Kidney (tissue), 14 donors: ENCODE data around the gene RIC3. TPM values are rescaled to one million over a fixed set of nuclear protein-coding genes. Genes with fewer than 3 reads are reported as not detected.

Experiments
- DNase-seq, 5 donors: peaks; one replicate each; pipeline ENCODE4 v3.0.0-alpha.2; 2013 to 2020
- FAIRE-seq: peaks from 2 replicates; lab custom pipeline; 2012; peaks lifted over from hg19 to GRCh38; lab: Jason Lieb, UNC
- H3K27ac ChIP-seq, 2 donors: one replicate each; pipeline ENCODE4 v1.7.0; 2013; ENCODE audit warnings: low read depth in 2 of 2, low read length in 2 of 2, inconsistent platforms in 1 of 2
- H3K27me3 ChIP-seq: one replicate; pipeline ENCODE4 v1.7.1; 2013; ENCODE audit warnings: low read length, inconsistent platforms; ENCODE audit not compliant: control insufficient read depth, insufficient read depth
- H3K36me3 ChIP-seq, 3 donors: one replicate each; pipeline versions ENCODE4 v1.7.0 to v1.7.1; 2013; ENCODE audit warnings: low read length in 3 of 3, control low read depth in 1 of 3, inconsistent platforms in 1 of 3; ENCODE audit not compliant: insufficient read depth in 3 of 3, control insufficient read depth in 2 of 3
- H3K4me1 ChIP-seq, 3 donors: one replicate each; pipeline versions ENCODE4 v1.7.0 to v1.7.1; 2013; ENCODE audit warnings: low read length in 3 of 3, inconsistent platforms in 1 of 3, low read depth in 1 of 3; ENCODE audit not compliant: control insufficient read depth in 2 of 3, insufficient read depth in 2 of 3
- H3K4me3 ChIP-seq, 3 donors: one replicate each; pipeline versions ENCODE4 v1.7.0 to v1.8.1; 2013; ENCODE audit warnings: low read length in 3 of 3, control low read depth in 1 of 3, inconsistent platforms in 1 of 3
- H3K9ac ChIP-seq, 3 donors: one replicate each; pipeline versions ENCODE4 v1.7.0 to v1.7.1; 2013; ENCODE audit warnings: low read length in 3 of 3, control low read depth in 1 of 3, inconsistent platforms in 1 of 3
- H3K9me3 ChIP-seq, 3 donors: one replicate each; pipeline versions ENCODE4 v1.7.0 to v1.7.1; 2013; ENCODE audit warnings: low read length in 3 of 3, control low read depth in 1 of 3, inconsistent platforms in 1 of 3; ENCODE audit not compliant: control insufficient read depth in 2 of 3, insufficient read depth in 1 of 3
- CTCF ChIP-seq: IDR thresholded peaks from 3 replicates; pipeline ENCODE4 v1.5.1; 2012; ENCODE audit warnings: mild to moderate bottlenecking, moderate library complexity, borderline replicate concordance; ENCODE audit not compliant: insufficient read depth; ENCODE audit errors: extremely low read depth
- intact Hi-C: fragments of 100-400 bp; cut with DNase I; formaldehyde crosslinking; loops from one replicate; pipeline ENCODE4 v1.11.1; 2022
- polyA plus RNA-seq: library from polyadenylated mRNA; stranded (reverse); fragments of 350-450 nt; fragmentation: Illumina TruSeq; extraction: RNeasy Lipid Tissue Mini Kit (QIAGEN cat#74804); gene quantifications from one replicate; pipeline ENCODE4 v1.2.3, GENCODE V29; 2014; ENCODE audit warnings: low read depth, low replicate concordance; ENCODE audit not compliant: insufficient read depth
- total RNA-seq: library from RNA; stranded (reverse); fragmentation: NEBNext Ultra II Directional; extraction: Animal tissue kit (Norgen Biotek cat#: 25700); gene quantifications from one replicate; pipeline ENCODE4 v1.2.1, GENCODE V29; 2021
- donor health status: control.
- donor health status: control.
- donor health status: control.
- donor health status: control.
- donor health status: control.
- donor health status: DM: yes; HTN: yes; CAD: no.
- donor health status: Normal renal cell carcinoma (clear cell type).

The RIC3 gene
- total and polyA plus RNA-seq, 2 donors from 2014 or later: 10.5 to 30.7 TPM

DNA sequence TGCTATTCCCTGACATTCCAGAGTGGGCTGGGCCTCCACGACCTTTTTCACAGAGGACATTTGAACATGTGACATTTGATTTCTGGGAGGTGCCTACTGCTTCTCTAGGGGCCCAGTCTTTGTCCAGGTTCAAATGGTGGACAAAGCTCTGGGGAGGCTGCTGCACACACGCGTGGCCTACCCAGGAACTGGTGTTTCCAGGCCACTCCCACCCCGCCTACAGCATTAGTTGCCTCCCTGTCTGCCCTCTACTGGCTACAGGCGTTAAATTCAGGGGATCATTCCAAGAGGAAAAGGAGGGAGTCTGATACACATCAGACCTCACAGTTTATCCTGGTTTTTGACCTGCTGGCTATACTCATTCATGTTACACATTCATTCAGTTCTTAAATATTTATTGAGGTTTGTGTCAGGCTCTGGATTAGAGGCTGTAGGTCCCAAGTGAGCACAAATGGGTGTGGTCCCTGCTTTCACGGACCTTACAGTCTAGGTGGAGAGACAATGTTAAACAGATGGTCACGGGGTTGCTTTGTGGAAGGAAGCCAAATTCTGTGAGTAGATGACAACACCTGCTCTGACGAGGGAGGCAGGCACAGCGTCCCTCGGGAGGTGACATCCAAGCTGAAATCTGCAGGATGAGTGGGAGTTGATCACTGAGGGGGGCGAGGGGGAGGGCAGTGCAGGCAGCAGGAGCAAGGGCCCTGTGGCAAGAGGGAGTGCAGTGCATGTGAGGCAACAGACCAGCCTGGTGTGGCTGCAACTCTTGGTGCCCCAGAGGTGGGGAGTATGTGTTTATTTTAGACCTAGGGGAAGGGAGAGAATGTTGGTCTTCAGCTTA, 76.0 kb downstream of the RIC3 start:
- Histone ChIP-seq H3K4me1 (peaks cover 0 to 15% (median 12%) of the 10 kb centered on the region in 3 donors), H3K9ac (peak overlapping the region in 1 of 3 donors; percentile 55), H3K9me3 (no peaks in the 10 kb centered on the region), H3K36me3 (peaks cover 0 to 11% (median 10%) of the 10 kb centered on the region in 3 donors), H3K27ac (peak overlapping the region in 1 of 2 donors; percentile 43), H3K4me3 (no peak overlapping the region), H3K27me3 (no peaks in the 10 kb centered on the region)
- intact Hi-C loops: loop anchor here (10.0 kb wide), 1 partner anchor 58 kb away; no protein-coding TSS in a partner anchor
- DNase-seq (peak in 3 of 5 donors; percentile 51 to 79 (median 56)), FAIRE-seq (no peak)
- TF ChIP-seq CTCF: peak; percentile 73

GRCh38 chr11:8091721-8092120, 77.1 kb downstream of the RIC3 start:
- no peaks in the 10 kb centered on the region for H3K27me3 ChIP-seq
- H3K36me3 ChIP-seq: peaks cover 0 to 4% (median 2%) of the 10 kb centered on the region in 3 donors
- no peak for DNase-seq
- intact Hi-C loops: loop anchor here (10.0 kb wide), 1 partner anchor 57 kb away; no protein-coding TSS in a partner anchor
- no peak overlapping the region for H3K4me3 ChIP-seq
- no peak overlapping the region for H3K9ac ChIP-seq
- no peak overlapping the region for H3K27ac ChIP-seq
- TF ChIP-seq CTCF: no peak
- peaks cover 0 to 15% (median 15%) of the 10 kb centered on the region in 3 donors for H3K4me1 ChIP-seq
- no peak for FAIRE-seq
- H3K9me3 ChIP-seq: no peaks in the 10 kb centered on the region

DNA sequence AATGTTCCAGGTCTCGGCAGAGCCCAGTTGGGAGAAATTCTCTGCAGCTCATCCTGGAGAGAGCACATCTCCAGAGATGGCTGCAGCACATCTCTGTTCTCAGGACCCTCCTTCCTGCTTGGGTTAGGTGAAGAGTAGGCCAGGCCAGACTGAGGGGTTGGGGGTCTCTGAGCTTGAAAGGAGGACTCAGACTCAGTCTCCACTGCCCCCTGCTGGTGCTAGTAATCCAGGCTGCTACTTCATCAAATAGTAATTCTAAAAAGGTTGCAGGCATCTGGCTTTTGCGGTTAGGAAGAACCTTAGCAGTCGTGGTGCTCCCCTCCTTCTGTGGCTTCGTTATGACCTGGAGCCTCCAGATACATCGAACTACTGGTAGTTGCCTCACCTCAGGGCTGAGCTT, 78.1 kb downstream of the RIC3 start:
- Histone ChIP-seq H3K9me3 (no peaks in the 10 kb centered on the region), H3K27ac (no peak overlapping the region), H3K4me3 (no peak overlapping the region), H3K36me3 (peaks cover 0 to 3% (median 0%) of the 10 kb centered on the region in 3 donors), H3K9ac (no peak overlapping the region), H3K4me1 (peaks cover 0 to 17% (median 15%) of the 10 kb centered on the region in 3 donors), H3K27me3 (no peaks in the 10 kb centered on the region)
- DNase-seq: peak in 3 of 5 donors; percentile 71 to 79 (median 71)
- FAIRE-seq: no peak
- intact Hi-C loops: loop anchor here (10.0 kb wide), 1 partner anchor 56 kb away; no protein-coding TSS in a partner anchor
- TF ChIP-seq CTCF: peak; percentile 50
